Osteocyte (in vitro differentiated cells): ENCODE measurements around the gene HCFC1. TPM values are rescaled to one million over a fixed set of nuclear protein-coding genes. Genes with fewer than 3 reads are reported as not detected.

Source experiments
- DNase-seq: peaks from one replicate; pipeline ENCODE4 v3.0.0; 2021; ENCODE audit warnings: mixed read lengths; ENCODE audit not compliant: unreplicated experiment; ENCODE audit errors: extremely low spot score
- H3K27ac Mint-ChIP-seq: one replicate; pipeline ENCODE4 v1.8.0; 2021; ENCODE audit warnings: mild to moderate bottlenecking, mixed read lengths; ENCODE audit not compliant: unreplicated experiment
- H3K27me3 Mint-ChIP-seq: one replicate; pipeline ENCODE4 v1.8.0; 2021; ENCODE audit warnings: mixed read lengths; ENCODE audit not compliant: unreplicated experiment
- H3K36me3 Mint-ChIP-seq: one replicate; pipeline ENCODE4 v1.8.0; 2021; ENCODE audit warnings: mixed read lengths; ENCODE audit not compliant: unreplicated experiment
- H3K4me1 Mint-ChIP-seq: one replicate; pipeline ENCODE4 v1.8.0; 2021; ENCODE audit warnings: mixed read lengths; ENCODE audit not compliant: unreplicated experiment
- H3K4me3 Mint-ChIP-seq: one replicate; pipeline ENCODE4 v1.8.0; 2021; ENCODE audit warnings: mild to moderate bottlenecking, moderate library complexity, mixed read lengths; ENCODE audit not compliant: unreplicated experiment
- H3K9me3 Mint-ChIP-seq: one replicate; pipeline ENCODE4 v1.8.0; 2021; ENCODE audit warnings: mixed read lengths; ENCODE audit not compliant: unreplicated experiment
- total RNA-seq: library from RNA; stranded (reverse); gene quantifications from 2 replicates; pipeline ENCODE4 v1.2.1, GENCODE V29; 2021
- TF ChIP-seq, protein P1 (sequence below): fragments of 200-600 bp; sonication (generic); IDR thresholded peaks from 2 replicates; pipeline ENCODE4 v1.5.0; 2021; ENCODE audit warnings: antibody characterized with exemption, mild to moderate bottlenecking, moderate library complexity

The HCFC1 gene
- total RNA-seq, 1 donor from 2014 or later = 74.8 TPM

DNA sequence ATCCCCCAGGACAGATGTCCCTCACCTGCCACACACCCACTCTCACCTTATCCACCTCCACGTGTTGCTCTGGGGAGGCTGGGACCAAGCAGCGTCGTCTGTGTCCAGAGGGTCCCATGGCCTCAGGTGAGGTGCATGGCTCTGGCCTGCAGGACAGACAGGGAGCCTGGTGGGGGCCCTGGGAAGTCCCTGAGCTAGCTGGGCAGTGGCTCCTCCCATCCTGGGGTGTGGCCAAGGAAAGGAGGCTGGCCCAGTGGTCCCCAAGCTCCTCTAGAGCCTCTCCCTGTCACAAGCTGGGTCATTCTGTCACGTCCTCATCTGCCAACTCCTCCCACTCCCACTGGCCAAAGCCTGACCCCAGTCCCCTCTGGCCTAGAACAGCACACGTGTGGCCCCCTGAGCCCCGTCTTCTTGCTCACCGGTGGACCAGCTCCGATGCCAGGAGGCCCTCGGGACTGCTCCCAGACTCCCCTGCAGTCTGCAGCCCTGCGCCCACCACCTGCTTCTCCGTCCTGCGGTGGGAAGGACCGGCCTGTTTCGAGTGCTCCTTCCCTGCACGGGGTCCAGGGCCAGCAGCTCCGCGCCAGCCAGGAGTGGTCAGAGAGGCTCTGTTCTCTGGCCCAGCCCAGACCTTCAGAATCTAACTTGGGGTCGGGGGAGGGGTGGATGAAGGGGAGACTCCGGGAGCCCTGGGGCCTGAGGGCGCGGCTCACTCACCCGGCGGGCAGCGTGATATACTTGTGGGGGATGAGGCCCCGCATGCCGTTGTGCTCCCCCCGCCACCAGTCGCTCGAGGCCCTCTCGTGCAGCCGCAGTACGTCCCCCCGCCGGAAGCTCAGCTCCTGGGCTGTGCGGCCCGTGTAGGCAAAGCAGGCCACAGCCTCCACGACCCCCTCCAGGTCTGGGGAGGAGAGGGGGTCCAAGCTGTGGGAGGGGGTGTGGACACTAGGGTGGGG, 62.3 kb downstream of the HCFC1 start:
- Mint-ChIP-seq H3K36me3 (no peaks in the 10 kb centered on the region), H3K9me3 (no peaks in the 10 kb centered on the region), H3K4me3 (no peak overlapping the region), H3K4me1 (no peaks in the 10 kb centered on the region), H3K27ac (no peak overlapping the region), H3K27me3 (no peaks in the 10 kb centered on the region)
- TF ChIP-seq, protein P1, sequence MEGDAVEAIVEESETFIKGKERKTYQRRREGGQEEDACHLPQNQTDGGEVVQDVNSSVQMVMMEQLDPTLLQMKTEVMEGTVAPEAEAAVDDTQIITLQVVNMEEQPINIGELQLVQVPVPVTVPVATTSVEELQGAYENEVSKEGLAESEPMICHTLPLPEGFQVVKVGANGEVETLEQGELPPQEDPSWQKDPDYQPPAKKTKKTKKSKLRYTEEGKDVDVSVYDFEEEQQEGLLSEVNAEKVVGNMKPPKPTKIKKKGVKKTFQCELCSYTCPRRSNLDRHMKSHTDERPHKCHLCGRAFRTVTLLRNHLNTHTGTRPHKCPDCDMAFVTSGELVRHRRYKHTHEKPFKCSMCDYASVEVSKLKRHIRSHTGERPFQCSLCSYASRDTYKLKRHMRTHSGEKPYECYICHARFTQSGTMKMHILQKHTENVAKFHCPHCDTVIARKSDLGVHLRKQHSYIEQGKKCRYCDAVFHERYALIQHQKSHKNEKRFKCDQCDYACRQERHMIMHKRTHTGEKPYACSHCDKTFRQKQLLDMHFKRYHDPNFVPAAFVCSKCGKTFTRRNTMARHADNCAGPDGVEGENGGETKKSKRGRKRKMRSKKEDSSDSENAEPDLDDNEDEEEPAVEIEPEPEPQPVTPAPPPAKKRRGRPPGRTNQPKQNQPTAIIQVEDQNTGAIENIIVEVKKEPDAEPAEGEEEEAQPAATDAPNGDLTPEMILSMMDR = no peak
- DNase-seq = no peak

DNA sequence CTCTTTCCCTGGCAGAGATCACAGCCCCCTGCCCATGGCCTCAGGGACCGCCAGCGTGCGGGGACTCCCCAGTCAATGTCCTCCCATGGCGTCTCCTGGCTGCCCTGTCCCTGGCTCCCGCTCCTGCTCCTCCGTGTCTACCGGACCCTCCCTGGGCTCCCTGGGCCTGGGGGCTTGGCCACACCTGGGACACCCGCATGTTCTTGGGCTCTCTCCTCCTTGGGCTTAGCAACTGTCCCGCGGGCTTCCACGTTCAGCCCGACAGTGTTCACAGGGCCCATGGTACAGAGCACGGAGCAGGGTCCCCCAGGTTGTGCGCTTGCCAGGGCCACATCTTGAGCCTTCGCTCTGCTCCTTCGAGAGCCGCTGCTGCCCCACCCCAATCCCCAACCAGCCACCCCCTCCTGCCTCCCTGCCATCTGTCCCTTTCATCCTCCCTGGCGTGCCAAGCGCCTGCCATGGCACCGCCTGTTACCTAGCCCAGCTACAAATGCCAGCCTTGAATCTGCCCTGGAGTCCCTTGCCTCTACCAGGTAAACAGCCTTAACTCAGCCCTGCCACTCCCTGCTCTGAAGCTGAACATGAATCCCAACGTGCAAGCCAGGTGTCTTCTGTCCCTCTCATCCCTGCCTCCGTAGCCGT, 63.3 kb downstream of the HCFC1 start:
- Mint-ChIP-seq H3K4me1 (peaks cover 4% of the 10 kb centered on the region), H3K36me3 (no peaks in the 10 kb centered on the region), H3K4me3 (no peak overlapping the region), H3K27me3 (no peaks in the 10 kb centered on the region), H3K9me3 (no peaks in the 10 kb centered on the region), H3K27ac (no peak overlapping the region)
- no peak for DNase-seq
- TF ChIP-seq, protein P1 = no peak

DNA sequence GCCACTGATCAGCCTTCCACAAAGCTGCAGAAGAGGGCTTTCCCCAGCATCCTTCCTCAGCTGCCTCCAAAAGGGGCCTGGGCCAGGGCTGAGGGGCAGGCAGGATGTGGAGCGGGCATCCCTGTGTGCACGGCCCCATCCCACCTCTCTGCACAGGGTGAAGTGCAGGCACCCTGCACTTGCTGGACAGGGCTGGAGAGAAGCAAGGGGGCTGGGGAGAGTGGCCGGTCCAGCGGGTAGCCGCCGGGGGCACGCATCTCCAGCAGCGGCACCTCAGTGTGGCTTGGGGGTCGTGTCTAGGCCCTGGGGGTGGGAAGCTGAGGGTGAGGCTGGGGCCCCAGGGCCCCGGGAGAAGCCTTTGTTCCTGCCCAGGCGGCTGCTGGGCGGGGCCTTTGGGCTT, 64.2 kb downstream of the HCFC1 start:
- no peak for DNase-seq
- H3K4me3 Mint-ChIP-seq = no peak overlapping the region
- H3K4me1 Mint-ChIP-seq = peaks cover 13% of the 10 kb centered on the region
- H3K9me3 Mint-ChIP-seq = no peaks in the 10 kb centered on the region
- H3K36me3 Mint-ChIP-seq = no peaks in the 10 kb centered on the region
- no peak overlapping the region for H3K27ac Mint-ChIP-seq
- TF ChIP-seq, protein P1 = no peak
- no peaks in the 10 kb centered on the region for H3K27me3 Mint-ChIP-seq

DNA sequence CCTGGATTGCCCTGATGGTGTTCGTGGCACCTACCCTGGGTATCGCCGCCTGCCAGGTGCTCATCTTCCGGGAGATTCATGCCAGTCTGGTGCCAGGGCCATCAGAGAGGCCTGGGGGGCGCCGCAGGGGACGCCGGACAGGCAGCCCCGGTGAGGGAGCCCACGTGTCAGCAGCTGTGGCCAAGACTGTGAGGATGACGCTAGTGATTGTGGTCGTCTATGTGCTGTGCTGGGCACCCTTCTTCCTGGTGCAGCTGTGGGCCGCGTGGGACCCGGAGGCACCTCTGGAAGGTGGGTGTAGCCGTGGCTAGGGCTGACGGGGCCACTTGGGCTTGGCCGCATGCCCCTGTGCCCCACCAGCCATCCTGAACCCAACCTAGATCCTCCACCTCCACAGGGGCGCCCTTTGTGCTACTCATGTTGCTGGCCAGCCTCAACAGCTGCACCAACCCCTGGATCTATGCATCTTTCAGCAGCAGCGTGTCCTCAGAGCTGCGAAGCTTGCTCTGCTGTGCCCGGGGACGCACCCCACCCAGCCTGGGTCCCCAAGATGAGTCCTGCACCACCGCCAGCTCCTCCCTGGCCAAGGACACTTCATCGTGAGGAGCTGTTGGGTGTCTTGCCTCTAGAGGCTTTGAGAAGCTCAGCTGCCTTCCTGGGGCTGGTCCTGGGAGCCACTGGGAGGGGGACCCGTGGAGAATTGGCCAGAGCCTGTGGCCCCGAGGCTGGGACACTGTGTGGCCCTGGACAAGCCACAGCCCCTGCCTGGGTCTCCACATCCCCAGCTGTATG, 65.3 kb downstream of the HCFC1 start:
- DNase-seq = no peak
- Mint-ChIP-seq H3K4me1 (peaks cover 23% of the 10 kb centered on the region), H3K4me3 (no peak overlapping the region), H3K27ac (no peak overlapping the region), H3K36me3 (no peaks in the 10 kb centered on the region), H3K9me3 (no peaks in the 10 kb centered on the region), H3K27me3 (no peaks in the 10 kb centered on the region)
- TF ChIP-seq, protein P1 = no peak
